H9 (cell line): ENCODE measurements around the gene ZNF780A. TPM values are rescaled to one million over a fixed set of nuclear protein-coding genes. Genes with fewer than 3 reads are reported as not detected.

Experiments used
- DNase-seq: peaks from one replicate; pipeline ENCODE4 v3.0.0-alpha.2; 2017
- H2AFZ ChIP-seq: one replicate; pipeline ENCODE4 v1.6.1; 2013; ENCODE audit warnings: mild to moderate bottlenecking, low read length, control low read depth, moderate library complexity
- H2AK5ac ChIP-seq: 2 replicates; pipeline ENCODE4 v1.6.1; 2013; ENCODE audit warnings: low read length, control low read depth, mixed read lengths; ENCODE audit not compliant: insufficient read length
- H2BK120ac ChIP-seq: one replicate; pipeline ENCODE4 v1.6.1; 2013; ENCODE audit warnings: low read depth, mild to moderate bottlenecking, low read length, control low read depth, inconsistent platforms; ENCODE audit not compliant: poor library complexity, severe bottlenecking
- H2BK12ac ChIP-seq: 2 replicates; pipeline ENCODE4 v1.6.1; 2013; ENCODE audit warnings: low read length, control low read depth, mixed read lengths, low read depth; ENCODE audit not compliant: insufficient read length
- H2BK15ac ChIP-seq: 2 replicates; pipeline ENCODE4 v1.6.1; 2013; ENCODE audit warnings: low read depth, low read length, control low read depth
- H2BK20ac ChIP-seq: one replicate; pipeline ENCODE4 v1.6.1; 2013; ENCODE audit warnings: low read depth, mild to moderate bottlenecking, low read length, control low read depth, inconsistent platforms; ENCODE audit not compliant: poor library complexity, severe bottlenecking
- H2BK5ac ChIP-seq: 2 replicates; pipeline ENCODE4 v1.6.1; 2013; ENCODE audit warnings: low read length, control low read depth, mixed read lengths; ENCODE audit not compliant: insufficient read length
- H3K14ac ChIP-seq: 2 replicates; pipeline ENCODE4 v1.6.1; 2013; ENCODE audit warnings: low read length, control low read depth; ENCODE audit not compliant: insufficient read depth
- H3K18ac ChIP-seq: 2 replicates; pipeline ENCODE4 v1.6.1; 2013; ENCODE audit warnings: low read depth, mild to moderate bottlenecking, mixed read lengths, low read length, control low read depth; ENCODE audit not compliant: insufficient read length
- H3K23ac ChIP-seq: 2 replicates; pipeline ENCODE4 v1.6.1; 2013; ENCODE audit warnings: low read length, control low read depth, mixed read lengths, low read depth; ENCODE audit not compliant: insufficient read length
- H3K23me2 ChIP-seq: 2 replicates; pipeline ENCODE4 v1.6.1; 2013; ENCODE audit warnings: low read depth, mild to moderate bottlenecking, mixed read lengths, low read length, control low read depth; ENCODE audit not compliant: insufficient read length, poor library complexity, severe bottlenecking
- H3K27ac ChIP-seq: 2 replicates; pipeline ENCODE4 v1.5.1; 2013; ENCODE audit warnings: low read length, control low read depth, mixed read lengths, low read depth; ENCODE audit not compliant: insufficient read length
- H3K27me3 ChIP-seq: 2 replicates; pipeline ENCODE4 v1.6.1; 2013; ENCODE audit warnings: low read length, control low read depth, inconsistent platforms; ENCODE audit not compliant: insufficient read depth
- H3K4ac ChIP-seq: 2 replicates; pipeline ENCODE4 v1.6.1; 2013; ENCODE audit warnings: low read depth, mild to moderate bottlenecking, control low read depth, inconsistent platforms, low read length, moderate library complexity
- H3K4me1 ChIP-seq: 2 replicates; pipeline ENCODE4 v1.6.1; 2013; ENCODE audit warnings: low read length, control low read depth, inconsistent platforms; ENCODE audit not compliant: insufficient read depth
- H3K4me2 ChIP-seq: 2 replicates; pipeline ENCODE4 v1.6.1; 2013; ENCODE audit warnings: low read length, control low read depth, mixed read lengths; ENCODE audit not compliant: insufficient read length, insufficient read depth
- H3K56ac ChIP-seq: 2 replicates; pipeline ENCODE4 v1.6.1; 2013; ENCODE audit warnings: low read depth, mild to moderate bottlenecking, mixed read lengths, low read length, control low read depth; ENCODE audit not compliant: insufficient read length
- H3K79me1 ChIP-seq: 2 replicates; pipeline ENCODE4 v1.6.1; 2013; ENCODE audit warnings: low read depth, mild to moderate bottlenecking, moderate library complexity, low read length, control low read depth, inconsistent platforms; ENCODE audit not compliant: insufficient read depth, poor library complexity, severe bottlenecking
- H3K79me2 ChIP-seq: 2 replicates; pipeline ENCODE4 v1.6.1; 2013; ENCODE audit warnings: low read length, control low read depth, inconsistent platforms; ENCODE audit not compliant: insufficient read depth
- H3K9ac ChIP-seq: 2 replicates; pipeline ENCODE4 v1.6.1; 2013; ENCODE audit warnings: low read length, control low read depth, mixed read lengths; ENCODE audit not compliant: insufficient read length; ENCODE audit errors: extremely low read depth
- H3K9me3 ChIP-seq: one replicate; pipeline ENCODE4 v1.6.1; 2013; ENCODE audit warnings: low read depth, low read length, inconsistent platforms; ENCODE audit not compliant: control insufficient read depth
- H3T11ph ChIP-seq: one replicate; pipeline ENCODE4 v1.6.1; 2013; ENCODE audit warnings: mild to moderate bottlenecking, low read length, control low read depth, inconsistent platforms
- H4K20me1 ChIP-seq: one replicate; pipeline ENCODE4 v1.6.1; 2013; ENCODE audit not compliant: control insufficient read depth, insufficient read length, insufficient read depth
- H4K5ac ChIP-seq: 2 replicates; pipeline ENCODE4 v1.6.1; 2013; ENCODE audit warnings: low read depth, mild to moderate bottlenecking, mixed read lengths, low read length, control low read depth; ENCODE audit not compliant: insufficient read length
- H4K8ac ChIP-seq: replicated peaks from 2 replicates; pipeline ENCODE4 v1.6.1; 2013; ENCODE audit warnings: low read length, control low read depth, mixed read lengths, low read depth; ENCODE audit not compliant: insufficient read length
- H4K91ac ChIP-seq: 2 replicates; pipeline ENCODE4 v1.6.1; 2013; ENCODE audit warnings: low read depth, mild to moderate bottlenecking, moderate library complexity, mixed read lengths, low read length, control low read depth; ENCODE audit not compliant: insufficient read length
- H3K27ac Mint-ChIP-seq, 3 experiments: 2 replicates in 2 of 3; 3 replicates in 1 of 3; pipeline ENCODE4 v1.8.0; 2020 to 2021; ENCODE audit warnings: mixed read lengths in 3 of 3, mild to moderate bottlenecking in 1 of 3, moderate library complexity in 1 of 3
- H3K27me3 Mint-ChIP-seq: 2 replicates; pipeline ENCODE4 v1.8.0; 2021; ENCODE audit warnings: low read depth, mild to moderate bottlenecking, moderate library complexity, mixed read lengths
- H3K36me3 Mint-ChIP-seq, 3 experiments: 2 replicates in 2 of 3; 3 replicates in 1 of 3; pipeline ENCODE4 v1.8.0; 2020 to 2021; ENCODE audit warnings: low read depth in 3 of 3, mixed read lengths in 3 of 3; ENCODE audit not compliant: insufficient read depth in 1 of 3
- H3K4me1 Mint-ChIP-seq, 2 experiments: 2 replicates each; pipeline ENCODE4 v1.8.0; 2020; ENCODE audit warnings: mixed read lengths in 2 of 2
- H3K4me3 Mint-ChIP-seq, 2 experiments: 2 replicates in 1 of 2; 3 replicates in 1 of 2; pipeline ENCODE4 v1.8.0; 2020 to 2021; ENCODE audit warnings: mild to moderate bottlenecking in 2 of 2, mixed read lengths in 2 of 2, moderate library complexity in 1 of 2
- H3K9me3 Mint-ChIP-seq, 2 experiments: 2 replicates in 1 of 2; 3 replicates in 1 of 2; pipeline ENCODE4 v1.8.0; 2020; ENCODE audit warnings: mild to moderate bottlenecking in 2 of 2, mixed read lengths in 2 of 2, moderate library complexity in 1 of 2
- WGBS: extraction: QIAGEN DNeasy Blood & Tissue Kit; methylation state at CpG from one replicate; pipeline ENCODE4 v1.1.7; 2013; ENCODE audit warnings: missing lambda C conversion rate, low lambda C conversion rate, mixed read lengths; ENCODE audit not compliant: insufficient read length; ENCODE audit errors: extremely low coverage; 5-methylcytosine and 5-hydroxymethylcytosine counted together
- total RNA-seq: library from RNA; stranded (reverse); gene quantifications from 2 replicates; pipeline ENCODE4 v1.2.1, GENCODE V29; 2021
- TF ChIP-seq, protein P1 (sequence below): fragments of 200-600 bp; sonication (generic); conservative IDR thresholded peaks from 3 replicates; pipeline ENCODE4 v1.8.0; 2021; ENCODE audit warnings: antibody characterized with exemption, mild to moderate bottlenecking

Gene ZNF780A
- total RNA-seq, 1 experiment from 2014 or later, result 16.7 TPM

DNA sequence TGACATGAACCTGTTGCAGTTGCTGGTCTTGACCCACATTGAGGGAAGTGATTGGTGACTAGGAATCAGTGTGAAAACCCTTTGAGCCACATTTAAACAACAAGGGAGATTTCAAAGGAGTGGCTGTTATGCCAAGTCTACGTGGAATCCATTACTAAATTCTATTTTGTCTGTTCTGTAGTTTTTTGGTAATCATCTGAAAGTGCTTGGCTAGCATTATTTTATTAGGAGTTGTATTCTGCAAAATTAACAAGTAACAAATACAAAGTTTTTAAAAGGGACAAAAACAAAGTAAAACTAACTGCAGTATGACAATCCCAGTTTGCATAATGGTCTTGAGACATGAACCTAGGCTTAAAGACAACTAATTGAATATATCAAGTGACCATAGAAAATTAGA lies 14.0 kb upstream of the ZNF780A start:
- Histone ChIP-seq H3K23me2 (no peaks in the 10 kb centered on the region), H2BK15ac (no peak overlapping the region), H3K14ac (no peak overlapping the region), H3K56ac (no peak overlapping the region), H2AK5ac (no peak overlapping the region), H3K4ac (no peak overlapping the region), H3T11ph (no peak overlapping the region), H3K79me2 (no peaks in the 10 kb centered on the region), H4K5ac (no peak overlapping the region), H2BK120ac (no peak overlapping the region), H3K9me3 (no peaks in the 10 kb centered on the region), H3K79me1 (no peaks in the 10 kb centered on the region), H2BK5ac (no peak overlapping the region), H4K20me1 (no peaks in the 10 kb centered on the region), H4K91ac (no peak overlapping the region), H4K8ac (no peak overlapping the region), H3K9ac (no peak overlapping the region), H3K27ac (no peak overlapping the region), H3K4me2 (no peak overlapping the region), H2BK12ac (no peak overlapping the region), H3K27me3 (no peaks in the 10 kb centered on the region), H3K18ac (no peak overlapping the region), H2AFZ (no peak overlapping the region), H2BK20ac (no peak overlapping the region), H3K23ac (no peak overlapping the region), H3K4me1 (no peaks in the 10 kb centered on the region)
- H3K4me3 Mint-ChIP-seq, result no peak overlapping the region
- H3K27me3 Mint-ChIP-seq, result peaks cover 14% of the 10 kb centered on the region
- no peak for DNase-seq
- H3K27ac Mint-ChIP-seq, result no peak overlapping the region
- no peaks in the 10 kb centered on the region for H3K4me1 Mint-ChIP-seq
- peaks cover 11 to 12% of the 10 kb centered on the region in 2 experiments for H3K9me3 Mint-ChIP-seq
- H3K36me3 Mint-ChIP-seq, result 0 out of 7 replicates have a peak, but pooled peaks cover 0 to under 1% (median 0%) of the 10 kb centered on the region in 3 experiments
- TF ChIP-seq, protein P1, sequence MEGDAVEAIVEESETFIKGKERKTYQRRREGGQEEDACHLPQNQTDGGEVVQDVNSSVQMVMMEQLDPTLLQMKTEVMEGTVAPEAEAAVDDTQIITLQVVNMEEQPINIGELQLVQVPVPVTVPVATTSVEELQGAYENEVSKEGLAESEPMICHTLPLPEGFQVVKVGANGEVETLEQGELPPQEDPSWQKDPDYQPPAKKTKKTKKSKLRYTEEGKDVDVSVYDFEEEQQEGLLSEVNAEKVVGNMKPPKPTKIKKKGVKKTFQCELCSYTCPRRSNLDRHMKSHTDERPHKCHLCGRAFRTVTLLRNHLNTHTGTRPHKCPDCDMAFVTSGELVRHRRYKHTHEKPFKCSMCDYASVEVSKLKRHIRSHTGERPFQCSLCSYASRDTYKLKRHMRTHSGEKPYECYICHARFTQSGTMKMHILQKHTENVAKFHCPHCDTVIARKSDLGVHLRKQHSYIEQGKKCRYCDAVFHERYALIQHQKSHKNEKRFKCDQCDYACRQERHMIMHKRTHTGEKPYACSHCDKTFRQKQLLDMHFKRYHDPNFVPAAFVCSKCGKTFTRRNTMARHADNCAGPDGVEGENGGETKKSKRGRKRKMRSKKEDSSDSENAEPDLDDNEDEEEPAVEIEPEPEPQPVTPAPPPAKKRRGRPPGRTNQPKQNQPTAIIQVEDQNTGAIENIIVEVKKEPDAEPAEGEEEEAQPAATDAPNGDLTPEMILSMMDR, result no peak
- WGBS, result no CpG with 5 or more reads among the region's 1 CpG
